ENCODE measurements around the gene DPM3. TPM values are rescaled to one million over a fixed set of nuclear protein-coding genes. Genes with fewer than 3 reads are reported as not detected.

The DPM3 gene
- total and polyA plus RNA-seq, 2 of the 13 experiments (the other 11 are each of a cell fraction or from before 2014, with no cell fraction given) = 23.2 to 53.4 TPM

DNA sequence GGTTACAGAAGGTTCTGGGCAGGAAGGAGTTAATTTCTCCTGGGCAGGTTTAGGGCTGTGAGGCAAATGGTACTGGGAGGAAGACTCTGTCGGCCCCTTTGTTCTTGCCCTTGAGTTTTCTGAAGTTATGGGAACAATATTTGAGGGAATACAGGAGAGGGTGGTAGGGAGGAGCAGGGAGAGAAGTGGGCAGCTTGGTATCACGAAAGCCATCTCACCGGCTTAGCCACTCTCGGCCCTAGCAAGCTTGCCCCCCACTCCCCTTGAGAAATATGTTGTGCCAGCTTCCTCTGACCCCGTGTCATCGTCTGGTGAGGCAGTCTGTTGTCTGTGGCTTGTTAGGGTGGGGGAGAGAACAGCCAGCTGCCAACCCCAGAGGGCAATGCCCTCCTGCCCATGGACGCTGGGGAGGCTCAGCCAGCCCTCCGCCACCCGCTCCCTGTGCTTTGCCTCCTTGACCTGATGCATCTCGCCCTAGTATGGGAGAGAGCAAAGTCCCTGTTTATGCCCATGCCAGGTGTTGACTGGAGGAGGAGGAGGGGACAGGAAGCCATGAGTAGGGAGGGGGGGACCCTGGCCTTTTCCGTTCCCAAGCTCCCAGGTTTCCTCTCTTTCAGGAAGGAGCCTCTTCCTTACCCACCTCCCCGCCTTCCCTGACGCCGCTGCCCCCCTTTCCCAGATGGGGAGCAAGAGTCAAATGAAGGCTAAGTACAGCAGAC is 11.4 kb downstream of the DPM3 start (continued):
- peak; percentile 54; the same call in 1 of the 2 replicates for TF ChIP-seq MAZ (IDR thresholded peaks at IDR 0.05; ENCODE audit: borderline replicate concordance, low read depth, low read length)
- TF ChIP-seq MAZ (CRISPR knock-in tag; IDR thresholded peaks at IDR 0.05; ENCODE audit: low read depth) = peak; percentile 85
- TF ChIP-seq SCMH1 (CRISPR knock-in tag; IDR thresholded peaks at IDR 0.05; ENCODE audit: borderline replicate concordance) = no peak
- no peak for TF ChIP-seq SATB2 (CRISPR knock-in tag; IDR thresholded peaks at IDR 0.05)
- TF ChIP-seq, protein P1, sequence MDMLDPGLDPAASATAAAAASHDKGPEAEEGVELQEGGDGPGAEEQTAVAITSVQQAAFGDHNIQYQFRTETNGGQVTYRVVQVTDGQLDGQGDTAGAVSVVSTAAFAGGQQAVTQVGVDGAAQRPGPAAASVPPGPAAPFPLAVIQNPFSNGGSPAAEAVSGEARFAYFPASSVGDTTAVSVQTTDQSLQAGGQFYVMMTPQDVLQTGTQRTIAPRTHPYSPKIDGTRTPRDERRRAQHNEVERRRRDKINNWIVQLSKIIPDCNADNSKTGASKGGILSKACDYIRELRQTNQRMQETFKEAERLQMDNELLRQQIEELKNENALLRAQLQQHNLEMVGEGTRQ (IDR thresholded peaks at IDR 0.05; ENCODE audit: low read depth, low read length) = no peak
- TF ChIP-seq, protein P1 (CRISPR knock-in tag; IDR thresholded peaks at IDR 0.05; ENCODE audit: borderline replicate concordance) = no peak
- peak; percentile 81; the same call in 1 of the 2 replicates for TF ChIP-seq SSRP1 (CRISPR knock-in tag; IDR thresholded peaks at IDR 0.05)
- TF ChIP-seq ZNF317 (CRISPR knock-in tag; IDR thresholded peaks at IDR 0.05) = no peak; the same call in 1 of the 2 replicates
- peak; percentile 59; the same call in 1 of the 2 replicates for TF ChIP-seq KDM2A (CRISPR knock-in tag; IDR thresholded peaks at IDR 0.05; ENCODE audit: borderline replicate concordance, low read depth)
- TF ChIP-seq, protein P2, sequence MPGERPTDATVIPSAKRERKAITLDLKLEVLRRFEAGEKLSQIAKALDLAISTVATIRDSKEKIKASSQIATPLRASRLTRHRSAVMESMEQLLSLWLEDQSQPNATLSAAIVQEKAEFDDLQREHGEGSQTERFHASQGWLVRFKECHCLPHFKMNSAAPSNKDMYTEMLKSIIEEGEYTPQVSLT (CRISPR knock-in tag; IDR thresholded peaks at IDR 0.05; ENCODE audit: borderline replicate concordance, low read depth) = no peak
- TF ChIP-seq, protein P3, sequence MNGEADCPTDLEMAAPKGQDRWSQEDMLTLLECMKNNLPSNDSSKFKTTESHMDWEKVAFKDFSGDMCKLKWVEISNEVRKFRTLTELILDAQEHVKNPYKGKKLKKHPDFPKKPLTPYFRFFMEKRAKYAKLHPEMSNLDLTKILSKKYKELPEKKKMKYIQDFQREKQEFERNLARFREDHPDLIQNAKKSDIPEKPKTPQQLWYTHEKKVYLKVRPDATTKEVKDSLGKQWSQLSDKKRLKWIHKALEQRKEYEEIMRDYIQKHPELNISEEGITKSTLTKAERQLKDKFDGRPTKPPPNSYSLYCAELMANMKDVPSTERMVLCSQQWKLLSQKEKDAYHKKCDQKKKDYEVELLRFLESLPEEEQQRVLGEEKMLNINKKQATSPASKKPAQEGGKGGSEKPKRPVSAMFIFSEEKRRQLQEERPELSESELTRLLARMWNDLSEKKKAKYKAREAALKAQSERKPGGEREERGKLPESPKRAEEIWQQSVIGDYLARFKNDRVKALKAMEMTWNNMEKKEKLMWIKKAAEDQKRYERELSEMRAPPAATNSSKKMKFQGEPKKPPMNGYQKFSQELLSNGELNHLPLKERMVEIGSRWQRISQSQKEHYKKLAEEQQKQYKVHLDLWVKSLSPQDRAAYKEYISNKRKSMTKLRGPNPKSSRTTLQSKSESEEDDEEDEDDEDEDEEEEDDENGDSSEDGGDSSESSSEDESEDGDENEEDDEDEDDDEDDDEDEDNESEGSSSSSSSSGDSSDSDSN (CRISPR knock-in tag; IDR thresholded peaks at IDR 0.05) = peak; percentile 71; the same call in 1 of the 2 replicates
- TF ChIP-seq SP1 (IDR thresholded peaks at IDR 0.05) = no peak
- TF ChIP-seq SP1 (CRISPR knock-in tag; IDR thresholded peaks at IDR 0.05) = no peak
- no peak for TF ChIP-seq TCF12 (IDR thresholded peaks at IDR 0.05)
- 0 out of 2 replicates have a peak, but pooled peaks have one; percentile 70 for TF ChIP-seq TCF12 (CRISPR knock-in tag; IDR thresholded peaks at IDR 0.05)
- TF ChIP-seq ZNF607 (CRISPR knock-in tag; IDR thresholded peaks at IDR 0.05; ENCODE audit: borderline replicate concordance) = peak; percentile 60; the same call in 1 of the 2 replicates
- TF ChIP-seq, protein P4, sequence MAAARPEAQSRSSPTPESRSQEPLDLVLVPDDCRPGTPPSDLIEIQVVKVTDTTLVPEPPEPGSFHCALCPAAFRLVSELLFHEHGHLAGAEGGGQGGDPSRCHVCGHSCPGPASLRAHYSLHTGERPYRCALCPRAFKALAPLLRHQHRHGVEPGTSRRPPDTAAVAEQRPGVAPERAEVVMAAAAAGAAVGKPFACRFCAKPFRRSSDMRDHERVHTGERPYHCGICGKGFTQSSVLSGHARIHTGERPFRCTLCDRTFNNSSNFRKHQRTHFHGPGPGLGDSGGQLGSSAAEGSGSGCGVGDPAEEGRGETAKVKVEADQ (CRISPR knock-in tag; IDR thresholded peaks at IDR 0.05; ENCODE audit: borderline replicate concordance) = no peak
- TF ChIP-seq, protein P5, sequence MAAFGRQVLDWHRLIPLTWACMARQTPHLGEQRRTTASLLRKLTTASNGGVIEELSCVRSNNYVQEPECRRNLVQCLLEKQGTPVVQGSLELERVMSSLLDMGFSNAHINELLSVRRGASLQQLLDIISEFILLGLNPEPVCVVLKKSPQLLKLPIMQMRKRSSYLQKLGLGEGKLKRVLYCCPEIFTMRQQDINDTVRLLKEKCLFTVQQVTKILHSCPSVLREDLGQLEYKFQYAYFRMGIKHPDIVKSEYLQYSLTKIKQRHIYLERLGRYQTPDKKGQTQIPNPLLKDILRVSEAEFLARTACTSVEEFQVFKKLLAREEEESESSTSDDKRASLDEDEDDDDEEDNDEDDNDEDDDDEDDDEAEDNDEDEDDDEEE (CRISPR knock-in tag; IDR thresholded peaks at IDR 0.05) = 0 out of 2 replicates have a peak, but pooled peaks have one; percentile 51
